DMS53 treated with DMSO at 0.1 percent for 48 hours (cell line): Measurements from ENCODE around the gene ISOC1.

Experiments
- DNase-seq: peaks from one replicate; lab custom pipeline; 2025; ENCODE audit not compliant: unreplicated experiment; lab: John Stamatoyannopoulos, UW

Gene ISOC1

DNA sequence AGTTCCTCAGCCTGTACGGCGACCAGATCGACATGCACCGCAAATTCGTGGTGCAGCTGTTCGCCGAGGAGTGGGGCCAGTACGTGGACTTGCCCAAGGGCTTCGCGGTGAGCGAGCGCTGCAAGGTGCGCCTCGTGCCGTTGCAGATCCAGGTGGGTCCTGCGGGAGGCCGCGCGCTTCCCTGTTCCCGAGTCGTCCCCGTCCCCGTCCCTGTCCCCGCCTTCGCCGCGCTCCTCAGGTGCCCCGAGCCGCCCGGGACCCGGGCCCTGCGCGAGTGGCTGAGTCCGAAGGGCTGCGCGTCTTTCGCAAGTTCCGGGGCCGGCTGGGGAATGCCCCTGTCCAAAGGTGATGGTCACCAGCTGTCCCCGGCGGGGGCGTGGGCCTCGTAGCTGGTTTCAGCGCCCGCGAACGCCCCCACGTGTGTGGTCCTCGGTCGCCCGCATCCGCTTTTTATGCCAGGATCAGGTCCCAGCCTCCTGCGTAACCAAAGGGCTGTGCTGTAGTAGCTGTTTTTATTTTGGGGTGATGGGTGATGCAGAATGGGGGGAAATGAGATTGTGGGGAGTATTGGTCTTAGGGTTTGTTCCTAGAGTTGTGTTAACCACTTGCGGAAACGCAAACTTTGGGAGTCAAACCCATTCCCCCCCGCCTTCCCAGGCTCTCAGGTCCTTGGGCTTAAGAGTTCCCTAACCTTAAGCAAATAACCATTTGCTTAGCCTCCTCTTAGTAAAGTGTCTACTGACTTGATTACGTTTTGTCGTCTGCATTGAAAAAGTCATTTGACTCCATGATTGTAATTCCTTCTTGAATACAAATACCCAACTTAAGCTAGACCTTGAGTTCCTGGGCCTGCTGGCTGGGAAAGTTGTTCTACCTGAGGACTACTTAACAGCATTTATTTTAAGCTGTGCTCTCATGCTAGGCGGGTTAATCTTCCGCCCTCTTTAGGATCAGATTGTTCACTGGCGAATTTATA is 663 bp downstream of the ISOC1 start:
- DNase-seq, result peak; percentile 61

GRCh38 chr5:129096382-129096991 is 1.9 kb downstream of the ISOC1 start:
- DNase-seq, result no peak

GRCh38 chr5:129097498-129098296 is 3.1 kb downstream of the ISOC1 start:
- DNase-seq, result no peak

GRCh38 chr5:129098488-129099183 is 4.1 kb downstream of the ISOC1 start:
- no peak for DNase-seq

DNA sequence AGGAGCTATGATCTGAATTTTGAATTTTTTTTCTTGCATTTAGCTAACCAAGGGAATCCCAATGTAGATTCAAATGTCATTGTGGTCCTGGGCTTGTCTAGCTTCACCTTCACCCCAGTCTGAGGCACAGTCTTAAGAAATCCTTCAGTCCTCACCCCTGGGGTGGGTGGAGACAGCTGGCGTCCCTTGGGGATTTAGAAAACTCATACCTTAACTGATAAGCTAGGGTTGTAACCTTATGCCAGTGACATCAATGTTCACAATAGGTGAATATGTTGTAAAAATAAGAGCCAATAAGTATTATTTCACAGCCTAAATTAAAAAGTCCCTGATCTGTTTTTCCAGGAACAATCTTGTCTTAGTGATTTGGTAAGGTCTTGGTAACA is 4.6 kb downstream of the ISOC1 start:
- no peak for DNase-seq

- DNase-seq, result no peak
Observed at GRCh38 chr5:129101794-129102193, 7.2 kb downstream of the ISOC1 start.

GRCh38 chr5:129103397-129103796 is 8.8 kb downstream of the ISOC1 start:
- DNase-seq, result no peak

GRCh38 chr5:129104915-129105455 is 10.4 kb downstream of the ISOC1 start:
- no peak for DNase-seq

DNA sequence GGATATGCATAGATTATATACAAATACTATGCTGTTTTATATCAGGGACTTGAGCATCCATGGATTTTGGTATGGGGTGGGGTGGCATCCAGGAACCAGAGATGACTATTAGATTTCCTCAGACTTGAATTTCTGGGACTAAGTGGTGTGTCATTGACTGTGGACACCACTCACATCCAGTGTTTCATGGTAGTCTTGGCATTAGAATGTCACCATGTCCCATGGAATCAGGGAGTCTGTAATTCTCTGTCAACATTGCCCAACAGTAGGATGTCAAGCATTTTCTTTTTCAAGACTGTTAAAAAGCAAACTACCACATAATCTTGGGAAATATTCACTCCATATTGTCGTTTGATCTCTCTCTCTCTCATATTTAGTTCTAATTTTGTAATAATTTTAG is 13.1 kb downstream of the ISOC1 start:
- no peak for DNase-seq

DNA sequence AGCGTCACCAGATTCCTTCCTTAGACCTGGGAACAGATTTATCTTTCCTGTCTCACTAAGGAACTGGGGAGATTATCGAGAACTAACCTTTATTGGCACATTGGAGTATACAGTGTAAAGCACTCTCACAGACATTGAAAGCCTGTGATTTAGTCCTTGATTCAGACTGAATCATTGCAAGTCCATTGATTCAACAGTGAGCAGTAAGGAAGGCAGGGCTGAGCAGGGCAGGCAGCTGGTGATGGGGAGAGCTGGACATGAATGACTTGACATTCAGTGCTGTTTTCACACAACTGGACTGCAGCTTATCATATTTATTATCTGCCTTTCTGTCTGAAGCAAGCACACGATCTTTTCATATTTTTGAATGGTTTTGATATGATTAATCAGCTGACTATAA is 16.2 kb downstream of the ISOC1 start:
- DNase-seq, result no peak

DNA sequence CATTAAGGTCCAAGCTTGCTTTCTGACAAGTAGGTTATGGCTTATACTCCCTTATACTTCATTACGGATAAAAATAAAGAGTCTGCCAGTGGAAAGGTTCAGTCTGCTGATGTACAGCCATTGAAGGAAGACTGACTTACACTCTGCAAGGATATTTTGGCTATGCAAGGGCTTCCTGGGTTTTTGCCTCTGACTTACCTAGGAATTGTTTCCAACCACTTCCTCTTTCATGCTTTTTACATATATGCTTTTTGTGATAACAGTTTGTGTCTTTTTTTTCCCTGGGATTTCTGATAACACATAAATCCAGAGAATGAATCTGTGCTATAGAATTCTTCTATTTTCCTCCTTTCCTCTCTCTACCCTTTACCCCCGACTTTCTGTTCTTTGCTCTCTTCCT is 16.8 kb downstream of the ISOC1 start:
- no peak for DNase-seq

DNA sequence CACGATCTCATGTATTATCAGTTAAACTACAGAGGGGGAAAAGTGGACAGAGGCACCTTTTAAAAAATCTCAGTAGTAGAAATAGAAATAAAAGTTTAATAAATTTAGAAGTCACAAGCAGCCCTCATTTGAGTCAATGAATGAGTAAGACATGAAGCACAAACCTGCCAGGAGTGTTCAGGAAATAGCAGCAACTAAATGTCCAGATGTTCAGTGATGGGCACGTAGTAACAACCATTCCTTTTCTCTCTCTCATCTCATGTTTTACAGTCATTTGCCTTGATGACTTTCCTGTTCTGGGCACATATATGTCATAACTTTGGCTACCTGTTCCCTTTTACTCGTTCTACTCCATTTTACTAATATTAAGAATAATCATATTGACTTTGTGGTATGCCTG is 17.7 kb downstream of the ISOC1 start:
- DNase-seq, result no peak

- DNase-seq, result no peak
Observed at GRCh38 chr5:129113867-129114266, 19.3 kb downstream of the ISOC1 start.

- DNase-seq, result no peak
Observed at GRCh38 chr5:129114539-129115193, 20.1 kb downstream of the ISOC1 start.

GRCh38 chr5:129115680-129116079 is 21.1 kb downstream of the ISOC1 start:
- no peak for DNase-seq

GRCh38 chr5:129116797-129117196 is 22.2 kb downstream of the ISOC1 start:
- DNase-seq, result no peak

DNA sequence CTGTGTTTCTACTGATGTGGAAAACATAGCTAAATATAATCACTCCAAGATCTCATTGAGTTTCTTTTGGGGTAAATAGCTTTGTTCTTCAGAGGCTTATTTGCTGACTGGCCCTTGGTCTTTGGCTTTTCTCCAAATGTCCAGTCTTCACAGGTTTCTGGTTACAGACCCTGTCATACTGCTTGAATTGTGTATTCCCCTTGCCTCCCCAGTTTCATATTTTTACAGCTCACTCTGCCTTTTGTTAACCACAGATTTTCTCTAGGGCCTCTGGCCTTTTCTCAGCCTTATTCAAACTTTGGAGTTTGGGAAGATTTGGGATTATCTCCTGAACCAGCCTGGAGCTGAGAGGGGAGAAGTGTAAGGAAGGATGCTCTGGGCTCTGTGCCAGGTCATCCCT is 23.9 kb downstream of the ISOC1 start:
- no peak for DNase-seq

- no peak for DNase-seq
Observed at GRCh38 chr5:129118826-129119225, 24.3 kb downstream of the ISOC1 start.

- DNase-seq, result no peak
Observed at GRCh38 chr5:129120158-129120581, 25.6 kb downstream of the ISOC1 start.

GRCh38 chr5:129122560-129122959 is 28.0 kb downstream of the ISOC1 start:
- DNase-seq, result no peak
